ENCODE data around the gene SFXN3.

DNA sequence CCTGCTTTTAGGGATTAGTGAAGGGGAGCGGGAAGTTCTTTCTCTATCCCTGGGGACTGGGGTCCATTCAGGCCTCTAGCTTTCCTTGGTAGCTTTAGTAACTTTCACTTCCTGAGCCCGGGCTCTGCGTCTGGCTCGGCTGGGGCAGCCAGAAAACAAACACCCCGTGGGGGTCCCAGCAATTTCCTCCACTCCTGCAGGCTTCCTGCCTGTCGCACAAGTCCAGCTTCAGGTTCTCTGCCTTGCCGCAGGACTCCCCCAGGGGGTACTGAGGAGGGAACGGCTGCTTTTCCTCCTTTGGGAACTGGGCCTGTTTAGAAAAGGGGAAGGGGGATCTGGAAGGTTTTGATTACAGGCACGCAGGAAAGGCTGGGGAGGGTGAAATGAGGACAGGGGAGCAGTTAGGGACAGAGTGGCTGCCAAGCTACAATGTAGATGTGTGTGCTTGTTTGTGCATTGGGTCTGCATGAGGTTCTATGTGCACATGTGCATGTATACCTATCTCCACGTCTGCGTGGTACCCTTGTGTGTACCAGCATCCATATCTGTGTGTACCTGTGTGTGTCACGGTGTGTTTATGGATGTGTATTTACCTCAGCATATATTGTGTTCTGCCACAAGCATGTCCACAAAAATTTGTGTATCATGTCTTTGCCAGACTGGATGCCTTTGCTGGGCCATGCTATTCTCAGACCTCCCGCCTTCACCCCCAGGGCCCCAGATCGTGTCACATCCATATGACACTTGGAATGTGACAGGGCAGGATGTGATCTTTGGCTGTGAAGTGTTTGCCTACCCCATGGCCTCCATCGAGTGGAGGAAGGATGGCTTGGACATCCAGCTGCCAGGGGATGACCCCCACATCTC, 32.7 kb downstream of the SFXN3 start:
- TF ChIP-seq POLR2AphosphoS5 (IDR thresholded peaks at IDR 0.05), result no peak
- TF ChIP-seq POLR2A (IDR thresholded peaks at IDR 0.05), result no peak
